Cerebellar cortex (tissue), 1 donor: ENCODE results near the gene FGF14.
"Not testable (repeated sequence)": the region's sequence is repeated elsewhere in the genome, so short reads cannot be mapped to it uniquely, and the experiment has no call there.

ENCODE experiments used
- DNase-seq: peaks from one replicate; pipeline ENCODE4 v3.0.0-alpha.2; 2015; ENCODE audit warnings: low spot score

The FGF14 gene

DNA sequence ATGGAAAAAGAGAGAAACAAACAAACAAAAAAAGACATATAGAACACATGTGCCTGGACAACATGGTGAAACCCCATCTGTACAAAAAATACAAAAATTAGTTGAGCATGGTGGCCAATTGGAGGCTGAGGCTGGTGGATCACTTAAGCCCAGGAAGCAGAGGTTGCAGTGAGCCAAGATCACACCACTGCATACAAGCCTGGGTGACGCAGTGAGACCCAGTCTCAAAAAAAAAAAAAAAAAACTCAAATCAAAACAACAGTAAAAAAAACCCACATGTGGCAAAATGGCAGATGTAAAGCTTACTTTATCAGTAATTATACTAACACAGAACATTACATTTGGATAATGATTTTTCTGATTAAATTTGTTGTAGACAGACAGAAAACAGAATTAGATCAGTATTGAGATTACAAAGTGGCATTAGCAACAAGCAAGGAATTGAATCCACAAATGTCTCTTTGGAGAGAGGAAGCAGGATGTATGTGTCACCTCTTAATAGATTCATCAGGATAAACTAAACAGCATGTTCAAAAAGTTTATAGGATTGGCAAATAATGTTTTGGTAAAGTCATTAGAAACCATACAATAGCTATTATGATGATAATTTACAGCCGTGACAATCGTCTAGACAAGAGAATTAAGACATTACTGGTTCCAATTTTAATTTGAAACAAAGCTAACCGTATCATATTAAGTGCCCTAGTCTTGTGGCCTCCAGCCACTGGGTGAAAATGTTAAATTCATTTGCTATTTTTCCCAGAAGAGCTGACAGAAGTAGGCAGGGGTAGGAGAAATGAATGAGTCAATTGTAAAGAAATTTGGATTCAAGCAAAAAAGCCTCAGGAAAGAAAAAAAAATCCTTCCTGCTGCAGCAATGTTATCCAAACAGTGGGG, 206.0 kb downstream of the FGF14 start:
- DNase-seq = no peak

- DNase-seq = no peak
Measured at GRCh38 chr13:102192858-102193257, 209.0 kb downstream of the FGF14 start.

- DNase-seq = no peak
Measured at GRCh38 chr13:102191951-102192502, 209.8 kb downstream of the FGF14 start.

GRCh38 chr13:102190930-102191329, 210.9 kb downstream of the FGF14 start:
- DNase-seq = no peak

- no peak for DNase-seq
Measured at GRCh38 chr13:102187313-102187712, 214.5 kb downstream of the FGF14 start.

- DNase-seq = no peak
Measured at GRCh38 chr13:102185375-102185984, 216.4 kb downstream of the FGF14 start.

- DNase-seq = peak; percentile 49
Measured at GRCh38 chr13:102183509-102184182, 218.2 kb downstream of the FGF14 start.

- no peak for DNase-seq
Measured at GRCh38 chr13:102182170-102182569, 219.7 kb downstream of the FGF14 start.

GRCh38 chr13:102177431-102177830, 224.4 kb downstream of the FGF14 start:
- DNase-seq = no peak

DNA sequence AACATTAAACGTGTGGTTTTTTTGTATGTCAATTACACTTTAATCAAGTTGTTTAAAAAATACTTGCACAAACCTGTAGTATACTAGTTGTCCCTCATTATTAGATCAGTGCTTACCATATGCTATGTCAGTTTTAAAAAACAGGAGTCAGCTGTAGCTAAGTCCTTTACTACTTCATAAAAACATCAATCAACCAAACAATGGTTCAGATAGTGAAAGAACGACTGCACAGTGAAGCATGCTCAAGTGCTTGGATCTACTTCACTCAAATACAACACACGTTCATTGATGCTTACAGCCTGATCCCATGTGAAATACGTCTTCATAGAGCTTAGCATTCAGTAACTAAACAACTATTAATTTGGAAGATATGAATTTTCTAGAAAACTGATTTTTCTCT, 225.0 kb downstream of the FGF14 start:
- DNase-seq = no peak

GRCh38 chr13:102172406-102172805, 229.4 kb downstream of the FGF14 start:
- no peak for DNase-seq

GRCh38 chr13:102170305-102170704, 231.5 kb downstream of the FGF14 start:
- DNase-seq = peak; percentile 63

DNA sequence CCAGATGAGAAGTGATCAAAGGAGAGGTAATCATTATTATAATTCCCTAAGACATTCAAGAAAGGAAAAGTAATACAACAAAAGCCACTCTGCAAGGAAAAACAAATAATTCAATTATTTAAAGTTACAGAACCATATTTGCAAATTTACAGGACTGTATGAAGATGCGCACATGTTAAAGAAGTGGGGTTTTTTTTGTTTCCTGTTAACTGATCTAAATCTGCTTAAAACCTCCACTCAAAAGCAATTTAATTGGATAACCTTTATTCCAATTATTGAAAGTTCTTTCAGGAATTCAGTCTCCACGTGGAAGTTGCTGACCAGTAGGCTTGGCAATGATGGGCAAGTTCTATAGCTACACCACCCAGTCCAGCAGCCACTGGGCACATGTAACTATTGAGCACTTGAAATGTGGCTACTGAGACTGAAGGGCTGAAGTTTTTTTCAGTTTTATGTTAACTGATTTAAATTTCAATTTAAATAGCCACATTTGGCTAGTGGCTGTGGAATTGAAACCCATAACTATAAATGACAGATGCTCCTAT, 232.3 kb downstream of the FGF14 start:
- DNase-seq = no peak

DNA sequence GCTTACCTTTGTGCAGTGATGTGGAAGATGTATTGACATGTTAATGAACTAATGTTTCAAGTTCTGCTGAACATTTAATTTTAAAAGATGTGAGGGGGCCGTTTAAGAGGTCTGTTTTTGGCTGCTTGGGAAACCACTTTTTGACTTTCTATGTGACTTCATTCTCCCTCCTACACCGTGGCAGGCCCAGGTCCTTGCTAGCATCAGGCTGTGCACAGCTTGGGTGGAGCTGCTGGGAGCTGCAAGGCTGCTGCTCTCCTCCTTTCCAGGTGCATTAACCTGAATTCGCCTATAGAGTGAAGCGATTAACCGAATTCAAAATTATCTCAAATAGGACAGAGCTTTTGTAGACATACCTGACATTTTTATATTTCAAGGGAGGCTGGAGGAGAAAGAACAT, 249.1 kb downstream of the FGF14 start:
- no peak for DNase-seq

GRCh38 chr13:102147353-102147752, 254.5 kb downstream of the FGF14 start:
- no peak for DNase-seq

- no peak for DNase-seq
Measured at GRCh38 chr13:102145750-102146149, 256.1 kb downstream of the FGF14 start.

- no peak for DNase-seq
Measured at GRCh38 chr13:102142473-102142826, 259.4 kb downstream of the FGF14 start.

GRCh38 chr13:102141625-102142472, 260.0 kb downstream of the FGF14 start:
- DNase-seq = peak; percentile 80

DNA sequence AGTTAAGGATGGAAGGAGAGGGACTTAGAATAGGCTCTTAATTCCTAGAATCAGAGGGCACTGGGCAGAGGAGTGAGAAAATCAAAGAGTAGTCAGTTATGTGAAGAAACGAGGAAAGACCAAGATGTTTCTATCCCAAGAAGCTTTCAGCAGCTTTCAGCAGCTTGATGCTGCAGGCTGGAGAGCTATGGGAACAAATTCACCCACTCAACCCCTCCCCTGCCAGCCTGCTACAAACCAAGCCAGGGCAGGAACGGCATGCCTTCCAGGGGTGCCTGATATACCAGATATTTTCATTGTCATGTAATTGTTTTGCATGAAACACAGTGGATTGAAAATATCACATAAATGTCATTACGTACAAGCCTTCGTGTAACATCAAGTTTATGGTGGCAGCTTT, 262.2 kb downstream of the FGF14 start:
- no peak for DNase-seq

- no peak for DNase-seq
Measured at GRCh38 chr13:102138635-102139190, 263.1 kb downstream of the FGF14 start.

DNA sequence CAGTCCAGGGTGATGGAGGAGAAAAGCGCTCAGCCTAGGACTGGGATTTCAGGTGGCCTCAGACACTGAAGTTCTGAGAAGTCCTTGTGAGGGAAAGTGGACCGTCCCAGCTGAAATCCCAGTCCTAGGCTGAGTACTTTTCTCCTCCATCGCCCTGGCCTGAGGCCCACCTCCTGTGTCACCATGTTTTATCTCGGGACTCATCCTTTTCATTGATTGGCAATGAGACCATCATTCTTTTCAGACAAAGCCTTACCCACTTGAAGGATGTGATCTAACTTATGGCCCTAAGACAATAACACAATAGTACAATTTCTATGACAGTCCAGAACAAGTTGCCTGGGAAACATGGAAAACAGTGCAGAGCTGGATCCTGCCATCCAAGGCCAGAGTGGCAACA, 263.9 kb downstream of the FGF14 start:
- DNase-seq = not testable (repeated sequence)
